AG09309 (cell line): ENCODE data around the gene TCF7.

ENCODE experiments used
- DNase-seq: peaks from one replicate; pipeline ENCODE4 v3.0.0-alpha.2; 2010; ENCODE audit warnings: low read depth
- H3K4me3 ChIP-seq: 2 replicates; pipeline ENCODE4 v1.5.1; 2011; ENCODE audit warnings: mild to moderate bottlenecking, low read depth, low read length, moderate library complexity; ENCODE audit not compliant: control insufficient read depth
- CTCF ChIP-seq: IDR thresholded peaks from 2 replicates; pipeline ENCODE4 v1.5.1; 2011; ENCODE audit warnings: mild to moderate bottlenecking, low read depth, low read length, inconsistent platforms; ENCODE audit not compliant: insufficient read depth, control insufficient read depth; ENCODE audit errors: missing control alignments

TCF7 gene

GRCh38 chr5:134129411-134130238, 15.1 kb downstream of the TCF7 start:
- no peak for DNase-seq
- H3K4me3 ChIP-seq, result no peak overlapping the region
- TF ChIP-seq CTCF, result no peak

DNA sequence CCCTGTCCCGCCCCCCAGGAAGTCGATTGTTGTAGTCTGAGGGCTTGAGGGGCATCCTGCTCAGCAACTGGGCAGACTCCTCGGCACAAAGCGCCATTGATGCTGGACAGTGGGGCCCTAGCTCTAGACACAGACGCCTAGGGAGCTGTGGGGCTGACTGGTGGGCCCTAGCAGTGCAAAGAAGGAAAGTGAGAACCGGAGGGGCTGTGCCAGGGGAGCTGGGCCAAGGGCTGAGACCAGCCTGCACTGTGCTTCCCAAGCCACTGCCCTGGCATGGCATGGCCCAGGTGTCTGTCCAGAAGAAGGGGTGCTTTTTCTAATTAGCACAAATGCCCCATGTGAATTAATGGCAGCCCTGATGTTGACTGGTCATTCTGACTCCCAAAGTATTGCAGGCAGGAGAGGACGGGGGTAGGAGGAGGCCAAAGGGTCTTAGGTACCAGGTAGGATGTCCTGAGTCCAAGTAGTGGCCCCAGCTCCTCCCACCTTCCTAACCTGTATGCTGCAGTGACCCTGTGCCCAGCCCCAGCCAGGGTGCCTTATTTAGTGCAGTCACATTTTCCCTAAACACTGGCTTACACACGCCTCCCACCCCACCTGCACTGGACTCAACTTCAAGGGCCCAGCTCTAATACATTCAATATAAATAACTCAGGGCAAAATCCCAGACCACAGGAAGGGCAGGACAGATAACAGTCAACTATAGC, 15.9 kb downstream of the TCF7 start:
- DNase-seq, result no peak
- no peak for TF ChIP-seq CTCF
- H3K4me3 ChIP-seq, result no peak overlapping the region

GRCh38 chr5:134131165-134131564, 16.7 kb downstream of the TCF7 start:
- no peak for TF ChIP-seq CTCF
- H3K4me3 ChIP-seq, result no peak overlapping the region
- no peak for DNase-seq

DNA sequence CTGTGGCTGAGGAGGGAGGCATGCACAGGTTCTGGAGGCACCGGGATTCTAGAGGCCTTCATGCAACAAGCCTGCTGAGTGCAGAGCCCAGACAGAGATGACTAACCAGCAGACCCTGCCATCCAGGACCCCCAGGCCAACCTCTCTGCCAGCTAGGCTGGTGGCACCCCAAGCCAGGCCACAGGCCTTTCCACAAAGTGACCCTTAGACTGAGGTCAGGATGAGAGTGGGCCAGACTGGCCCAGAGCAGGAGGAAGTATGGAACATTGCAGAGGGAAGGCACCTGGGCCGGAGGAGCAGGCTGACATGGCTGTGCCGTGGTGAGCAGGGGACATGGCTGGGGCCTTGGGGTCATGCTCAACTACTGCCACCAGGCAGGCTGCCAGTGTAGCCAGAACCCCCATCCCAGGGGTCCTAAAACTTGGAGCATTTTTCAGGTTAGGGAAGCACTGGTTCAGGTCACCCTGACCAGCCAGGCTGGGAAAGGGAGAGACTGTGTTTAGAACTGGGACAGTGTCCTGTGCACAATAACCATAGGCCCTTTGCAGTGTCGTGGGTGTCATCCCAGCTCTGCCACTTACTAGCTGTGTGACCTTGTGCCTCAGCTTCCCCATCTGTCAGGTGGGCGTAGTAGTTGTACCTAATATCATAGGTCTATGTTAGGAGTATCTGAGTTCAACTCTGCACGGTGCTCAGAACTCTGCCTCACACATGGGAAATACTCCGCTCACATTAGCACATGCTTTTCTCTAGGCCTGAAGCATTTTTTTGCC, 17.3 kb downstream of the TCF7 start:
- TF ChIP-seq CTCF, result no peak
- DNase-seq, result no peak
- no peak overlapping the region for H3K4me3 ChIP-seq

DNA sequence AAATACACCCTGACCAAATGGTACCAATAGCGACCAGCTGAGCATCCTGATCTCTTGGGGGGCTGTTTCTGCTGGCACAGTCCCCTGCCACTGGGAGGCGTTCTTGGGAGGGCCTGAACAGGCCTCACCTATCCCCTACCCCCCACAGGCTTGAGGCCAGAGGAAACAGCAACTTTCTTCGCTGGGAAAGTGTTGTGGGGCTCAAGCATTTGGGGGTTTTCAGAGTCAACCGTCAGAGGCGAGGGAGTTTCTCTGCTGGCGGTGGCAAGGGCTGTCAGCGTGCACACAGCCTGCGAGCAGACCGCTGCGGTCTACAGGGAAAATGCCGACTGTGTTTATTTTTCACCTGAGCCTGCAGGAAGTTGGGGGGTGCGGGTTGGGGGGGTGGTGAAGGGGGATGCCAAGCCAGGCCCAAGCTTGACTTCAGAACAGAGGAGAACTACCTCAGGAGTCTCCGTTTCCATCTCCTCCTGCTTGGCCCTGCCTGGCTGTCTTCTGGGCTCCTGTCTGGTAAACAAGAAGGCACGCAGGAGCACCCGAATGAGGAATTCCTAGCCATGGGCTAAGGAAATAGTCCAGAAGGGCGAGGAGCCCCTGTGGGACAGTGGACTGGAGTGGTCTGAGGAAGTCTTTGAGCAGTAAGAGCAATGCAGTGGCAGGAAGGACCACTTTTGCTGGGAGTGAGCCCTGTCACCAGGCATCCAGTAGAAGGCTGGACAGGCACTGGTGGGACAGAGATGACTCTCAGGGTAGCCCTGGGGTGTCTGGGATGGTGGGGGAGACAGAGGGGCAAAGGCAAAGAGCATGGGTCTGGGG, 18.1 kb downstream of the TCF7 start:
- DNase-seq, result no peak
- no peak for TF ChIP-seq CTCF
- no peak overlapping the region for H3K4me3 ChIP-seq
